GM08714 (cell line): ENCODE measurements around the gene PCDHB15.
"Not testable (repeated sequence)": the region's sequence is repeated elsewhere in the genome, so short reads cannot be mapped to it uniquely, and the experiment has no call there.

Experiments
- H3K4me3 ChIP-seq: fragments of 200-500 bp; sonication (Bioruptor generic); 2 replicates; pipeline ENCODE4 v1.5.1; 2014; ENCODE audit warnings: mild to moderate bottlenecking, low read length, inconsistent platforms
- ZNF274 ChIP-seq: IDR thresholded peaks from 2 replicates; pipeline ENCODE4 v1.6.1; 2012; ENCODE audit warnings: mild to moderate bottlenecking, low read depth, low read length

The PCDHB15 gene

DNA sequence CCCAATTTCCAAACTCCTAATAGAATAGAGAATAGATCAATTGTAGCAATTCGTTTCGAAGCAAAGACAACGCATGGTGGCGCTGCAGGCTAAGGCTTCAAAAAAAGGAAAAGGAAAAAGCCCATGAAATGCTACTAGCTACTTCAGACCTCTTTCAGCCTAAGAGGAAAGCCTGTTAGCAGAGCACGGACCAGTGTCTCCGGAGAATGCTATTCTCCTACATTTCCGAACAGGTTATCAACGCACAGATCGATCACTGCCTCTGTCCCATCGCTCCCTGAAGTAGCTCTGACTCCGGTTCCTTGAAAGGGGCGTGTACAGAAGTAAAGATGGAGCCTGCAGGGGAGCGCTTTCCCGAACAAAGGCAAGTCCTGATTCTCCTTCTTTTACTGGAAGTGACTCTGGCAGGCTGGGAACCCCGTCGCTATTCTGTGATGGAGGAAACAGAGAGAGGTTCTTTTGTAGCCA is at the start of gene PCDHB15:
Gene PCDHB15 (plus strand): TSS at position 146 of the 468 bp plus-strand sequence. CDS start 184 bp downstream, at position 330.
- no peak within 1 kb of the TSS for H3K4me3 ChIP-seq
- no peak for TF ChIP-seq ZNF274

- no peak for TF ChIP-seq ZNF274
- H3K4me3 ChIP-seq, result no peak overlapping the region
Measured at GRCh38 chr5:141196363-141196762, 48.8 kb upstream of the PCDHB15 start.

GRCh38 chr5:141199359-141200235 is 45.6 kb upstream of the PCDHB15 start, which contains the start of gene PCDHB11:
Gene PCDHB11 (plus strand): TSS chr5:141199627. CDS start chr5:141199775, 148 bp downstream.
- TF ChIP-seq ZNF274, result no peak
- H3K4me3 ChIP-seq, result no peak within 1 kb of the TSS

DNA sequence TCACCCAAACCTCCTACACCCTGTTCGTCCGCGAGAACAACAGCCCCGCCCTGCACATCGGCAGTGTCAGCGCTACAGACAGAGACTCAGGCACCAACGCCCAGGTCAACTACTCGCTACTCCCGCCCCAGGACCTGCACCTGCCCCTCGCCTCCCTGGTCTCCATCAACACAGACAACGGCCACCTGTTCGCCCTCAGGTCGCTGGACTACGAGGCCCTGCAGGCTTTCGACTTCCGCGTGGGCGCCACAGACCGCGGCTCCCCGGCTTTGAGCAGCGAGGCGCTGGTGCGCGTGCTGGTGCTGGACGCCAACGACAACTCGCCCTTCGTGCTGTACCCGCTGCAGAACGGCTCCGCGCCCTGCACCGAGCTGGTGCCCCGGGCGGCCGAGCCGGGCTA is 44.1 kb upstream of the PCDHB15 start:
- not testable (repeated sequence) for H3K4me3 ChIP-seq

GRCh38 chr5:141201646-141202045 is 43.5 kb upstream of the PCDHB15 start:
- H3K4me3 ChIP-seq, result not testable (repeated sequence)

DNA sequence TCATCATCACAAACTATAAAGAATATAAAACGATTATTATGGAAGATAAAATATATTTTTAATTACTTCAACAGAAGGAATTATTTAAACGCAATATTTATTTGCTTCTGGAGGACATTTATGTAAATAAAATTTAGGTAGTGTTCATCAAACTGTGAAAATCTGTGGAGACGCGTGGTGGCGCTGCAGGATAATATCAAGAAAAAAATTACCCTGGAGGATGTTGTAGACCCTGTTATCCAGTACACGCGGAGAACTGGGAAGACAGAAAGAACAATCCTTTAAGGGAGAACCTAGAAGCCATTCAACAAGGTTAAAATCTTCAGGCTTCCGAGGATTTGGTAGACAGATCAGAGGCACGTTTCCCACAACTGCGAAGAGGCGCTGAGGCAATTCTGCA is 36.7 kb upstream of the PCDHB15 start, which contains the start of gene PCDHB12:
Gene PCDHB12 (plus strand): TSS at position 242 of the 400 bp plus-strand sequence. CDS start 189 bp downstream, outside the sequence.
- no peak for TF ChIP-seq ZNF274
- H3K4me3 ChIP-seq, result no peak within 1 kb of the TSS

GRCh38 chr5:141210281-141210680 is 34.9 kb upstream of the PCDHB15 start:
- not testable (repeated sequence) for H3K4me3 ChIP-seq

GRCh38 chr5:141210849-141211248 is 34.3 kb upstream of the PCDHB15 start:
- H3K4me3 ChIP-seq, result not testable (repeated sequence)

- not testable (repeated sequence) for H3K4me3 ChIP-seq
Measured at GRCh38 chr5:141213656-141214339, 31.4 kb upstream of the PCDHB15 start, which contains the start of gene PCDHB13. Gene PCDHB13 (plus strand): TSS chr5:141213919. CDS start chr5:141214124, 205 bp downstream.

DNA sequence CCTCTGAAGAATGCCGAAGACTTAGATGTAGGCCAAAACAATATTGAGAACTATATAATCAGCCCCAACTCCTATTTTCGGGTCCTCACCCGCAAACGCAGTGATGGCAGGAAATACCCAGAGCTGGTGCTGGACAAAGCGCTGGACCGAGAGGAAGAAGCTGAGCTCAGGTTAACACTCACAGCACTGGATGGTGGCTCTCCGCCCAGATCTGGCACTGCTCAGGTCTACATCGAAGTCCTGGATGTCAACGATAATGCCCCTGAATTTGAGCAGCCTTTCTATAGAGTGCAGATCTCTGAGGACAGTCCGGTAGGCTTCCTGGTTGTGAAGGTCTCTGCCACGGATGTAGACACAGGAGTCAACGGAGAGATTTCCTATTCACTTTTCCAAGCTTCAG is 30.6 kb upstream of the PCDHB15 start:
- not testable (repeated sequence) for H3K4me3 ChIP-seq

DNA sequence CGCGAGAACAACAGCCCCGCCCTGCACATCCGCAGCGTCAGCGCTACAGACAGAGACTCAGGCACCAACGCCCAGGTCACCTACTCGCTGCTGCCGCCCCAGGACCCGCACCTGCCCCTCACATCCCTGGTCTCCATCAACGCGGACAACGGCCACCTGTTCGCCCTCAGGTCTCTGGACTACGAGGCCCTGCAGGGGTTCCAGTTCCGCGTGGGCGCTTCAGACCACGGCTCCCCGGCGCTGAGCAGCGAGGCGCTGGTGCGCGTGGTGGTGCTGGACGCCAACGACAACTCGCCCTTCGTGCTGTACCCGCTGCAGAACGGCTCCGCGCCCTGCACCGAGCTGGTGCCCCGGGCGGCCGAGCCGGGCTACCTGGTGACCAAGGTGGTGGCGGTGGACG is 29.7 kb upstream of the PCDHB15 start:
- H3K4me3 ChIP-seq, result not testable (repeated sequence)

DNA sequence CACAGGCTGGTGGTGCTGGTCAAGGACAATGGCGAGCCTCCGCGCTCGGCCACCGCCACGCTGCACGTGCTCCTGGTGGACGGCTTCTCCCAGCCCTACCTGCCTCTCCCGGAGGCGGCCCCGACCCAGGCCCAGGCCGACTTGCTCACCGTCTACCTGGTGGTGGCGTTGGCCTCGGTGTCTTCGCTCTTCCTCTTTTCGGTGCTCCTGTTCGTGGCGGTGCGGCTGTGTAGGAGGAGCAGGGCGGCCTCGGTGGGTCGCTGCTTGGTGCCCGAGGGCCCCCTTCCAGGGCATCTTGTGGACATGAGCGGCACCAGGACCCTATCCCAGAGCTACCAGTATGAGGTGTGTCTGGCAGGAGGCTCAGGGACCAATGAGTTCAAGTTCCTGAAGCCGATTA is 29.2 kb upstream of the PCDHB15 start:
- H3K4me3 ChIP-seq, result not testable (repeated sequence)

GRCh38 chr5:141223112-141223783 is 21.9 kb upstream of the PCDHB15 start, which contains the start of gene PCDHB14:
Gene PCDHB14 (plus strand): TSS chr5:141223343. CDS start chr5:141223506, 163 bp downstream.
- no peak within 1 kb of the TSS for H3K4me3 ChIP-seq
- TF ChIP-seq ZNF274, result no peak

DNA sequence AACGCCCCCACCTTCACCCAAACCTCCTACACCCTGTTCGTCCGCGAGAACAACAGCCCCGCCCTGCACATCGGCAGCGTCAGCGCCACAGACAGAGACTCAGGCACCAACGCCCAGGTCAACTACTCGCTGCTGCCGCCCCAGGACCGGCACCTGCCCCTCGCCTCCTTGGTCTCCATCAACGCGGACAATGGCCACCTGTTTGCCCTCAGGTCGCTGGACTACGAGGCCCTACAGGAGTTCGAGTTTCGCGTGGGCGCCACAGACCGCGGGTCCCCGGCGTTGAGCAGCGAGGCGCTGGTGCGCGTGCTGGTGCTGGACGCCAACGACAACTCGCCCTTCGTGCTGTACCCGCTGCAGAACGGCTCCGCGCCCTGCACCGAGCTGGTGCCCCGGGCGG is 20.4 kb upstream of the PCDHB15 start:
- H3K4me3 ChIP-seq, result not testable (repeated sequence)

- not testable (repeated sequence) for H3K4me3 ChIP-seq
Measured at GRCh38 chr5:141225421-141225820, 19.8 kb upstream of the PCDHB15 start.
